ENCODE results near the gene SMARCC1. TPM values are rescaled to one million over a fixed set of nuclear protein-coding genes. Genes with fewer than 3 reads are reported as not detected.

Gene SMARCC1
- total RNA-seq, 1 donor from 2014 or later: 148 TPM

- no peak overlapping the region for H3K4me3 Mint-ChIP-seq
- DNase-seq: no peak
- no peaks in the 10 kb centered on the region for H3K9me3 Mint-ChIP-seq
- no peaks in the 10 kb centered on the region for H3K27me3 Mint-ChIP-seq
- H3K4me1 Mint-ChIP-seq: peaks cover 5% of the 10 kb centered on the region
- peaks cover 51% of the 10 kb centered on the region for H3K36me3 Mint-ChIP-seq (ENCODE audit: low read depth)
- intact Hi-C loops (cut with micrococcal nuclease): no loop called here
- H3K27ac Mint-ChIP-seq: no peak overlapping the region
Observed at GRCh38 chr3:47711596-47711995, 70.1 kb downstream of the SMARCC1 start.

DNA sequence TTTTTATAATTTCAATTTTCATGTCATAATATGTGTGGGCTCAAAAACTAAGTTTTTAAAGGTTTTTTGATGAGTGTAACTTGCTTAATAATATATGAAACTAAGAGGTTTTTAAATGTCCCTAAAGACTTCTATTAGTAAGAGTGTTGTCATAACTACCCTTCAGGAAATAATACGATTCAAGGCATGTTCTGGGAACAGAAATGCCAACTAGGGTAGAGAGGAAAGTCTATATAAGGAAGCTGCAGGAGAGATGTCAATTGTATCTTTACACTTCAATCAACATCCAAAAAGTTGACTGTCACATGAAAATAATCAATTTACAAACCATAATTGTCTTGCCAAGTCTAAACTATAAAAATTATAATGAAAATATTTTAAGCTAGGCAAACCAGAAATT, 76.3 kb downstream of the SMARCC1 start:
- Mint-ChIP-seq H3K27me3 (no peaks in the 10 kb centered on the region), H3K4me1 (no peaks in the 10 kb centered on the region), H3K36me3 (ENCODE audit: low read depth) (peaks cover 45% of the 10 kb centered on the region), H3K4me3 (no peak overlapping the region), H3K9me3 (no peaks in the 10 kb centered on the region), H3K27ac (no peak overlapping the region)
- intact Hi-C loops (cut with micrococcal nuclease): loop anchor here (1.0 kb wide), 1 partner anchor 18 kb away; no protein-coding TSS in a partner anchor
- no peak for DNase-seq

DNA sequence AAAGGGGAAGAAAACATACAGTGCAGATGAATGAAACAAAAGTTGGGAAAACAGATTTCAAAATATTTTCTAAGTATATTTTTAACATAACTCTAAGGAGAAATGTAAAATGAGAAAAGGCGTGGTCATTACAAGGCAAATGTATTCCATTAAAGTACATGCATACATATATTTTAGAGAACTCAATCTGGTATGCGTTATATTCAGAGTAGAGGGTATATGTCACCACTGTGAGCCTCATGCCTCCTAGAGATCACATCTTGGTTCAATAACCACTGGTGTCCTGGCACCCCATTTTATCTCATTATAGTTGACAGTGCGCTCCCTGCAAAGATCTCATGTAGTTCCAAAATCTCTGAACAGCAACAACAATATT, 77.5 kb downstream of the SMARCC1 start:
- H3K9me3 Mint-ChIP-seq: no peaks in the 10 kb centered on the region
- DNase-seq: no peak
- intact Hi-C loops (cut with micrococcal nuclease): no loop called here
- no peak overlapping the region for H3K27ac Mint-ChIP-seq
- H3K36me3 Mint-ChIP-seq (ENCODE audit: low read depth): peaks cover 38% of the 10 kb centered on the region
- H3K4me3 Mint-ChIP-seq: no peak overlapping the region
- no peaks in the 10 kb centered on the region for H3K4me1 Mint-ChIP-seq
- H3K27me3 Mint-ChIP-seq: no peaks in the 10 kb centered on the region

DNA sequence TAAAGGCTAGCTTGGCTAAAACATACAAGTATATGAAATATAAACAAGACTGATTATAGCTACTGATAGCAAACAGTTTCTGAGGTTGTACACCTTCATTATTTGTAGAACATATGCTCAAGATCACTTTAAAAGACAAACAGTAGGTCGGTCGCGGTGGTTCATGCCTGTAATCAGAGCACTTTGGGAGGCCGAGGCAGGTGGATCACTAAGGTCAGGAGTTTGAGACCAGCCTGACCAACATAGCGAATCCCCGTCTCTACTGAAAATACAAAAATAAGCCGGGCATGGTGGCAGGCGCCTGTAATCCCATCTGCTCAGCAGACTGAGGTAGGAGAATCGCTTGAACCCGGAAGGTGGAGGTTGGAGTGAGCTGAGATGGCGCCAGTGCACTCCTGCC, 80.3 kb downstream of the SMARCC1 start:
- Mint-ChIP-seq H3K36me3 (ENCODE audit: low read depth) (peaks cover 29% of the 10 kb centered on the region), H3K4me3 (no peak overlapping the region), H3K4me1 (no peaks in the 10 kb centered on the region), H3K9me3 (no peaks in the 10 kb centered on the region), H3K27ac (no peak overlapping the region), H3K27me3 (no peaks in the 10 kb centered on the region)
- no peak for DNase-seq
- intact Hi-C loops (cut with micrococcal nuclease): no loop called here

DNA sequence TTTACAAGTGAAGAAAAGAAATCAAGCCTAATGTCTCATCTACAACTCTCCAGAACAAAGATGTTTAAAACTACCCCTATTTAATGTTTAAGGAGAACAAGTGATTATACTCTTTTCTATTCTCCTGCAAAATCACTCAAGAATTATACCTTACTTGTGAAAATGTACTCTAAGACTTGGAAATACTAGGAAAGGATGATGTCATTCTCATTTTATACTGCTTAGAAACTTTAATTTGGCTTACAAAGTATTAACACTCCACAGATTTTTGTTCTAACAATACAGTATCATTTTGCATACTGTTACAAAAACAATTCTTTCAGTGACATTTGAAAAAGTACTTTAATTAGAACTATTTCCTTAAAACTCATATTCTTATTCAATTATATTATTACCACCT, 89.5 kb downstream of the SMARCC1 start:
- Mint-ChIP-seq H3K27ac (no peak overlapping the region), H3K9me3 (no peaks in the 10 kb centered on the region), H3K4me1 (no peaks in the 10 kb centered on the region), H3K4me3 (no peak overlapping the region), H3K36me3 (ENCODE audit: low read depth) (peaks cover 53% of the 10 kb centered on the region), H3K27me3 (no peaks in the 10 kb centered on the region)
- DNase-seq: no peak
- intact Hi-C loops (cut with micrococcal nuclease): loop anchor here (10.0 kb wide), 1 partner anchor 67 kb away; no protein-coding TSS in a partner anchor

- Mint-ChIP-seq H3K27me3 (no peaks in the 10 kb centered on the region), H3K27ac (no peak overlapping the region), H3K36me3 (ENCODE audit: low read depth) (peaks cover 54% of the 10 kb centered on the region), H3K9me3 (no peaks in the 10 kb centered on the region), H3K4me1 (peaks cover 2% of the 10 kb centered on the region), H3K4me3 (no peak overlapping the region)
- no peak for DNase-seq
- intact Hi-C loops (cut with micrococcal nuclease): no loop called here
Observed at GRCh38 chr3:47688488-47688887, 93.2 kb downstream of the SMARCC1 start.

- intact Hi-C loops (cut with micrococcal nuclease): no loop called here
- no peak overlapping the region for H3K27ac Mint-ChIP-seq
- peaks cover 2% of the 10 kb centered on the region for H3K4me1 Mint-ChIP-seq
- no peaks in the 10 kb centered on the region for H3K27me3 Mint-ChIP-seq
- no peak overlapping the region for H3K4me3 Mint-ChIP-seq
- H3K36me3 Mint-ChIP-seq (ENCODE audit: low read depth): peaks cover 46% of the 10 kb centered on the region
- DNase-seq: no peak
- H3K9me3 Mint-ChIP-seq: no peaks in the 10 kb centered on the region
Observed at GRCh38 chr3:47685037-47685436, 96.7 kb downstream of the SMARCC1 start.

DNA sequence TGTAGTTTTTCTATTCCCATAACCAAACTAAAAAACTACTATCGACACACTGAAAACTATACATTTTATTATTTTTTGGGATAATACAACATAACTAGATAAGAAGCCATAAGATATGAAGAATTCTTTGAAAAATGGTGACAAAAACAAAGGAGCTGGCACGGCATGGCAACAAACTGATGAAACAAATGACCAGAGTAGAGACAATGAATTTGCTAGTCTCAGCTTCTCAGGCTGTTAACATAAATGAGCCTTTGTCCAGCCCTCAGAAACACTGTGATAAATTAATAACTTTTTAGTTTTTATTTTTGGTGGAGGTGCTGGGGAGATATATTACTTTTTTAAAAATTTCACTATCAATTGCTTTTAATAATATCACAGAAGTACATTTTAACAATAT, 100.7 kb downstream of the SMARCC1 start:
- Mint-ChIP-seq H3K27me3 (no peaks in the 10 kb centered on the region), H3K27ac (no peak overlapping the region), H3K36me3 (ENCODE audit: low read depth) (peaks cover 49% of the 10 kb centered on the region), H3K4me3 (no peak overlapping the region), H3K4me1 (peaks cover 4% of the 10 kb centered on the region), H3K9me3 (no peaks in the 10 kb centered on the region)
- DNase-seq: no peak
- intact Hi-C loops (cut with micrococcal nuclease): no loop called here

DNA sequence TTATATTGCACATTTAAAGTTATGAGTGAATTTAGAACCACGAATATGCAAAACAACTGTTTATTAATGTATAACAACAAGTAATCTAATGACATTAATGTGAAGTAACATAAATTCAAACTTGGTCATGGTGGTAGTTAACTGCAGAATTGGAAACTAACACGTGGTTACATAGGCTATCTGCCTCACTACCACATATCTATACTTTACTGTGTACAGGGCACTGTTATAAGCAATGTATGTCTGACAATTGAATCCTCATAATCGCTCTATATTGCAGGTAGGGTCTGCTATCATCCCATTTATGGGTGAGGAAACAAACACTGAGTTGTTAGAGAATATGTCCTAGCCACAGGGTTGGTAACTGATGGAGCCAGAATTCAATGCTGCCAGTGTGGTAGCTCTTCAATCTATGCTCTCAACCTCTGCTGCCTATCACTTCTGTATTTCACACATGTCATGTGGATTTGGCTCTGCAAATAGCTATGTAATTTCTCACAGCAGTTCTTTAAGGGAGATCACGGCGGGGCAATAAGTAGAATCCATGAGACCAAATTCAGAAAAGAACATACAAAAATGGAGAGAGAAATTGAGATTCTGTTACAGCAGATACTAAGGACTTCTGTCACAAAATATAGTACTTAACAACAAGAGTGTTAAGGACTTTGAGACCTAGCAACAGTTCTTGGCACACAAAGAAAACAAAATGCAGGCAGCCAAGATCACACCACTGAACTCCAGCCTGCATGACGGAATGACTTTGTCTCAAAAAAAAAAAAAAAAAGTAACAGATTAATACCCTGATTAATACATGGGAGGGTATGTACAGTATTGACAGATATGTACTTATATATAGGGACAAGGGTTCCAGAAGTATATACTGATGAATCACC, 103.0 kb downstream of the SMARCC1 start:
- intact Hi-C loops (cut with micrococcal nuclease): no loop called here
- H3K4me3 Mint-ChIP-seq: no peak overlapping the region
- DNase-seq: peak; percentile 42
- H3K4me1 Mint-ChIP-seq: peaks cover 2% of the 10 kb centered on the region
- H3K36me3 Mint-ChIP-seq (ENCODE audit: low read depth): peaks cover 59% of the 10 kb centered on the region
- no peak overlapping the region for H3K27ac Mint-ChIP-seq
- no peaks in the 10 kb centered on the region for H3K27me3 Mint-ChIP-seq
- no peaks in the 10 kb centered on the region for H3K9me3 Mint-ChIP-seq

GRCh38 chr3:47669026-47669749, 112.5 kb downstream of the SMARCC1 start:
- Mint-ChIP-seq H3K36me3 (ENCODE audit: low read depth) (peaks cover 37% of the 10 kb centered on the region), H3K4me1 (peaks cover 2% of the 10 kb centered on the region), H3K9me3 (no peaks in the 10 kb centered on the region), H3K4me3 (no peak overlapping the region), H3K27me3 (no peaks in the 10 kb centered on the region), H3K27ac (peak overlapping the region; percentile 10)
- intact Hi-C loops (cut with micrococcal nuclease): no loop called here
- no peak for DNase-seq

- Mint-ChIP-seq H3K4me1 (peaks cover 2% of the 10 kb centered on the region), H3K27me3 (no peaks in the 10 kb centered on the region), H3K36me3 (ENCODE audit: low read depth) (peaks cover 25% of the 10 kb centered on the region), H3K27ac (no peak overlapping the region), H3K4me3 (no peak overlapping the region), H3K9me3 (no peaks in the 10 kb centered on the region)
- DNase-seq: no peak
- intact Hi-C loops (cut with micrococcal nuclease): no loop called here
Observed at GRCh38 chr3:47666118-47666517, 115.6 kb downstream of the SMARCC1 start.

DNA sequence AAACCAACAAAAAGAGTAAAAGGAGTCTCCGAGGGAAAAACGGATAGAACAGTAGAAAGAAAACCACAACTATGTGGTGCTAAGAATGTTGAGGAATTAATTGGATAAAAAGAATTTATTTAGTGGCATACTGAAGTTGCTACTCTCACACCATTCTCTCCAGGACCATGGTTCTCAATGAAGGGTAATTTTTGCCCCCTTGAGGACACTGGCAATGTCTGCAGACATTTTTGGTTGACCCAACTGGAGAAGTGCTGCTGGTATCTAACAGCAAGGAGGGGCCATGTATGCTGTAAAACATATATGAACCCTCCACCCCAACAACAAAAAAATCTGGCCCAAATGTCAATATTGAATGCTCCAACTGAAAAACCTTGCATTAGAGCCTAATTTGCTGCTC, 117.2 kb downstream of the SMARCC1 start:
- DNase-seq: peak; percentile 48
- Mint-ChIP-seq H3K27me3 (no peaks in the 10 kb centered on the region), H3K27ac (no peak overlapping the region), H3K4me3 (no peak overlapping the region), H3K4me1 (peaks cover 5% of the 10 kb centered on the region), H3K9me3 (no peaks in the 10 kb centered on the region), H3K36me3 (ENCODE audit: low read depth) (peaks cover 32% of the 10 kb centered on the region)
- intact Hi-C loops (cut with micrococcal nuclease): no loop called here

GRCh38 chr3:47663630-47664240, 118.0 kb downstream of the SMARCC1 start:
- peaks cover 3% of the 10 kb centered on the region for H3K4me1 Mint-ChIP-seq
- H3K36me3 Mint-ChIP-seq (ENCODE audit: low read depth): peaks cover 36% of the 10 kb centered on the region
- intact Hi-C loops (cut with micrococcal nuclease): no loop called here
- H3K27me3 Mint-ChIP-seq: no peaks in the 10 kb centered on the region
- no peaks in the 10 kb centered on the region for H3K9me3 Mint-ChIP-seq
- DNase-seq: peak; percentile 45
- H3K27ac Mint-ChIP-seq: no peak overlapping the region
- no peak overlapping the region for H3K4me3 Mint-ChIP-seq

Measured in activated CD4-positive, alpha-beta T cell treated with anti-CD3 and anti-CD28 coated beads, Interleukin-2, amount 10 ng/mL, durations not matched to agents 24 days and 14 days (primary cell).